IPS-NIHi11 (cell line): ENCODE measurements around the gene TCERG1L.

ENCODE experiments used
- DNase-seq: peaks from one replicate; pipeline ENCODE4 v3.0.0; 2012; ENCODE audit warnings: mixed read lengths, low spot score

Gene TCERG1L

GRCh38 chr10:131124945-131125344, 186.6 kb downstream of the TCERG1L start:
- DNase-seq = no peak

GRCh38 chr10:131123496-131123895, 188.0 kb downstream of the TCERG1L start:
- DNase-seq = no peak

- DNase-seq = no peak
Observed at GRCh38 chr10:131121511-131122035, 189.9 kb downstream of the TCERG1L start.

GRCh38 chr10:131119626-131120355, 191.7 kb downstream of the TCERG1L start:
- no peak for DNase-seq

- DNase-seq = no peak
Observed at GRCh38 chr10:131117416-131118212, 193.9 kb downstream of the TCERG1L start.

- no peak for DNase-seq
Observed at GRCh38 chr10:131116991-131117375, 194.5 kb downstream of the TCERG1L start.

GRCh38 chr10:131116216-131116990, 195.1 kb downstream of the TCERG1L start:
- DNase-seq = no peak

- no peak for DNase-seq
Observed at GRCh38 chr10:131115801-131116200, 195.7 kb downstream of the TCERG1L start.

- DNase-seq = no peak
Observed at GRCh38 chr10:131115321-131115720, 196.2 kb downstream of the TCERG1L start.

GRCh38 chr10:131114846-131115245, 196.7 kb downstream of the TCERG1L start:
- DNase-seq = no peak

GRCh38 chr10:131113709-131114291, 197.7 kb downstream of the TCERG1L start:
- DNase-seq = no peak

- no peak for DNase-seq
Observed at GRCh38 chr10:131113165-131113564, 198.4 kb downstream of the TCERG1L start.

GRCh38 chr10:131112691-131113090, 198.8 kb downstream of the TCERG1L start:
- DNase-seq = no peak

GRCh38 chr10:131111471-131112080, 199.9 kb downstream of the TCERG1L start:
- DNase-seq = no peak

GRCh38 chr10:131111007-131111406, 200.5 kb downstream of the TCERG1L start:
- DNase-seq = no peak

GRCh38 chr10:131110241-131110783, 201.2 kb downstream of the TCERG1L start:
- no peak for DNase-seq

- no peak for DNase-seq
Observed at GRCh38 chr10:131109726-131110125, 201.8 kb downstream of the TCERG1L start.

- DNase-seq = no peak
Observed at GRCh38 chr10:131109291-131109690, 202.2 kb downstream of the TCERG1L start.

- no peak for DNase-seq
Observed at GRCh38 chr10:131107970-131108369, 203.6 kb downstream of the TCERG1L start.

GRCh38 chr10:131102676-131103075, 208.8 kb downstream of the TCERG1L start:
- no peak for DNase-seq

- DNase-seq = no peak
Observed at GRCh38 chr10:131102147-131102546, 209.4 kb downstream of the TCERG1L start.
